NB4 (cell line): ENCODE data around the gene STX10.

Experiments used
- DNase-seq: peaks from one replicate; pipeline ENCODE4 v3.0.0; 2010; ENCODE audit warnings: low read depth
- H3K4me3 ChIP-seq: one replicate; pipeline ENCODE4 v1.5.1; 2011; ENCODE audit warnings: mild to moderate bottlenecking, low read depth, low read length, moderate library complexity
- MYC ChIP-seq: IDR thresholded peaks from 2 replicates; pipeline ENCODE4 v1.6.1; 2011; ENCODE audit warnings: low read depth, low read length
- POLR2A ChIP-seq: IDR thresholded peaks from 2 replicates; pipeline ENCODE4 v1.6.1; 2011; ENCODE audit warnings: mild to moderate bottlenecking; ENCODE audit not compliant: insufficient read length; ENCODE audit errors: extremely low read depth
- TF ChIP-seq, protein P1 (sequence below): IDR thresholded peaks from 2 replicates; pipeline ENCODE4 v1.6.1; 2011; ENCODE audit warnings: low read depth, low read length
- TF ChIP-seq, protein P2 (sequence below): IDR thresholded peaks from one replicate; pipeline ENCODE4 v1.5.1; 2012; ENCODE audit warnings: low read depth, low read length

The STX10 gene

DNA sequence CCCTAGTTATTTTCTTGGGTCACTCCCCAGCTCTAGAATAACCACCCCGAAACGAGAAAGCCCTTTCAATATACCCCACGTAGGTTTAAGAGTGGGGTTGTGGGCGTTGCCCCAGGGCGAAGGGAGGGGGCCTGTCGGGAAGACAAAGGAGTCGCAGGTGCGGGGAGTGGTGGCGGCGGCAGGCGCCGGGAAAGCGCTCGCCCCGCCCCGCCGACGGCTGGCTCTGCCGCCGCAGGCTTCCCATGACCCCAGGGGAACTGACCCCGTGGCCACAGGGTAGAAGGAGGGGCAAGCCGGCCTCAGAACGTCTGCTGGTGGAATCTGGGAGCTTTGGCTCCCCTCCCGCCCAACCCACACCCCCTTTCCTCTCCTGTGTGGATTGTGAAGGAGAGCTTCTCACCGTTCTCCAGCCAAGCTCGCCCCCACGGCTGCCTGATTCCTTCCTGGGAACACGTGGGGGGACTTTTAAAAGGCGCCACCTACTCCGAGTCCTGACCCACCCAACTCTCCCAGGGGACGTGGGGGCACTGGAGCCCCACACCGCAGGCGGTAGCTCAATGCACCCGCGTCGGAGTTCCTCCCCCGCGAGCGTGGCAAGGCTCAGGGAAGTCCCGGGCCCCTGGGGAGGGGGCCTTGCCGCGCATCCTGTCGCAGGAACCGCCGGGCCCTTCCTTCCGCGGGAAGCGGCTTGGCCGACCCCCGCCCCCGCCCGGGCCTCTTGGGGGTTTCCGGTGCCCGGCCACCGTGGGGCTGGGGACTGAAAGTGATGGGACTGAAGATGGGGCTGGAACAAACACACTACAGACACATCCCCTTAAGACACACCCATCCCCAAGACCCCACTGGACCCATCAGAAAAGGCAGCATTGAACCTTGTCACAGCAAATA is 5.5 kb upstream of the STX10 start:
- DNase-seq: peak; percentile 97
- peak overlapping the region; percentile 99 for H3K4me3 ChIP-seq
- TF ChIP-seq, protein P1, sequence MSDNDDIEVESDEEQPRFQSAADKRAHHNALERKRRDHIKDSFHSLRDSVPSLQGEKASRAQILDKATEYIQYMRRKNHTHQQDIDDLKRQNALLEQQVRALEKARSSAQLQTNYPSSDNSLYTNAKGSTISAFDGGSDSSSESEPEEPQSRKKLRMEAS: peak; percentile 42; the same call in 1 of the 2 replicates
- TF ChIP-seq POLR2A: peak; percentile 33
- TF ChIP-seq MYC: peak; percentile 72; the same call in 1 of the 2 replicates
- TF ChIP-seq, protein P2, sequence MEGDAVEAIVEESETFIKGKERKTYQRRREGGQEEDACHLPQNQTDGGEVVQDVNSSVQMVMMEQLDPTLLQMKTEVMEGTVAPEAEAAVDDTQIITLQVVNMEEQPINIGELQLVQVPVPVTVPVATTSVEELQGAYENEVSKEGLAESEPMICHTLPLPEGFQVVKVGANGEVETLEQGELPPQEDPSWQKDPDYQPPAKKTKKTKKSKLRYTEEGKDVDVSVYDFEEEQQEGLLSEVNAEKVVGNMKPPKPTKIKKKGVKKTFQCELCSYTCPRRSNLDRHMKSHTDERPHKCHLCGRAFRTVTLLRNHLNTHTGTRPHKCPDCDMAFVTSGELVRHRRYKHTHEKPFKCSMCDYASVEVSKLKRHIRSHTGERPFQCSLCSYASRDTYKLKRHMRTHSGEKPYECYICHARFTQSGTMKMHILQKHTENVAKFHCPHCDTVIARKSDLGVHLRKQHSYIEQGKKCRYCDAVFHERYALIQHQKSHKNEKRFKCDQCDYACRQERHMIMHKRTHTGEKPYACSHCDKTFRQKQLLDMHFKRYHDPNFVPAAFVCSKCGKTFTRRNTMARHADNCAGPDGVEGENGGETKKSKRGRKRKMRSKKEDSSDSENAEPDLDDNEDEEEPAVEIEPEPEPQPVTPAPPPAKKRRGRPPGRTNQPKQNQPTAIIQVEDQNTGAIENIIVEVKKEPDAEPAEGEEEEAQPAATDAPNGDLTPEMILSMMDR: no peak

DNA sequence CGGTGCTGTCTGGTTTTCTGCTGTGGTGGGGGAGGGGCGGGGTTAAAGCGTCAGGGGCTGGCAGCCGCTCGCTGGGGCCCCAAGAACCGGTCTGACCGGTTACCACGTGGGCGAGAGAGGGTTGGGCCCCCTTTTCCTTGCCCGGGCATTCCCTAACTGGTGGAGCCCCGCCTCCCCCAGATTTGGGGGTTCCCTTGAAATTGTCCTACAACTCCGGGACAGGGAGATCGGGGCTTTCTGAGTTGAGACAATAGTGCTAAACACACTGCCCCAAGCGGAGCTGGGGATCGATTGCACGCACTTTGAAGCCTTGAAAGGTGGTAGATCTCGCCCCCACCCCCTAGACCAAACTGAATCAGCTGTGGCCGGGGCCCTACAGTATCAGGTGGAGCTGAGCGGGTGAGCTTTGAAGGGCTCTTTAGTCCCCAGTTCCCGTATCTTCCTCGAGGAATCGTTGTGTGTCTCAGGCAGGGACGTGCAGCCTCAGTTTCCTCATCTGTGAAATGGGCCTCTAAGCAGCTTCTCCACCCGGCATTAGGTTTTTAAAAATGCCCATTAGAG is 4.8 kb upstream of the STX10 start:
- peak overlapping the region; percentile 99 for H3K4me3 ChIP-seq
- DNase-seq: peak; percentile 79
- TF ChIP-seq, protein P2: no peak
- TF ChIP-seq, protein P1: 0 out of 2 replicates have a peak, but pooled peaks have one; percentile 28
- TF ChIP-seq MYC: no peak
- peak; percentile 54 for TF ChIP-seq POLR2A

DNA sequence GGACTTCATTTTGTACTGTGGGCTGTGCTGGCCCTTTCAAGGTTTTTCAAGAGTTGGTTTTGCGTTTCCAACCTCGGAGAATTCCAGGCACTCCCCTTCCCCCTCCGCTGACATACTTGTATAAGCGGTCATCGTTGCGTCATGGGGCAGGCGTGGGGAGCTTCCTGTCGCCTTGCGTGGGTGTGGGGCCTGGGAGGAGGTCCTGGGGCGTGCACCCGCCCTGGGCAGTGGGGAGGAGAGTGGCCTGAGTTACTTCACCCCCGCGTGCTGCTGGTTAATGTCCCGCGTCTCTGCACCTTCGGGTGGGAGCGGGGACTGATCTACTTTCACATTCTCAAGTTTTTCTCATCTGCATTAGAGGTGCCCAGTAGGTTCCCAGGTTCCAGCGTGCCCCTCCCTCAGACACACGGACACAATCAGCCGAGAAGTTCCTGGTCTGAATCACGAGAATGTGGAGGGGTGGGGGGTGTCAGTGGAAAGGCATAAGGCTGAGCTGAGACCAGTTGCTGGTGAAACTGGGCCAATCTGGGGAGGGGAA is 4.1 kb upstream of the STX10 start:
- TF ChIP-seq, protein P1: no peak
- TF ChIP-seq, protein P2: no peak
- no peak for TF ChIP-seq POLR2A
- TF ChIP-seq MYC: peak; percentile 49
- peak; percentile 80 for DNase-seq
- peak overlapping the region; percentile 99 for H3K4me3 ChIP-seq

DNA sequence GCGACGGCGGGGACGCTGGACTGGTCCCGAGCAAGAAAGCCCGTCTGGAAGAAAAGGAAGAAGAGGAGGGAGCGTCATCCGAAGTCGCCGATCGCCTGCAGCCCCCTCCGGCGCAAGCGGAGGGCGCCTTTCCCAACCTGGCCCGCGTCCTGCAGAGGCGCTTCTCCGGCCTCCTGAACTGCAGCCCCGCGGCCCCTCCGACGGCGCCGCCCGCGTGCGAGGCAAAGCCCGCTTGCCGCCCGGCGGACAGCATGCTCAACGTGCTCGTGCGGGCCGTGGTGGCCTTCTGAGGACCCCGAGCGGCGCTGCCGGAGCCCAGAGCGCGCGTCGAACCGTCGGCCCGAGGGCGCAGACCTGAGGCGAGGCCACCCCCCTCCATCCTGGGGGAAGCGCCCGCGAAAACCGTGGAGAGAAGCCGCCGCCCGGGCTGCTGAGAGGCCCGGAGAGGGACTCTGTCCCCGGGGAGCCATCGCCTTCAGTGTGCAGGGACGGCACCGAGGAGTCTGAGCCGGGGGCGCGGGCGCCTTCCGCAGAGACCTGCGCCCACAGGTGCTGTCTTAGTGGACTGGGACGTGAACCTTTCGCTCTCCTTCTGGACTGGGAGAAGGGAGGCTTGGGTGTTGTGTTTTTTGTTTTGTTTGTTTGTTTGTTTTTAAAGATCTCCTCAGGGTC is 3.5 kb upstream of the STX10 start:
- TF ChIP-seq, protein P2: no peak
- TF ChIP-seq, protein P1: no peak
- TF ChIP-seq MYC (no peak), POLR2A (no peak)
- DNase-seq: peak; percentile 63
- H3K4me3 ChIP-seq: peak overlapping the region; percentile 99

DNA sequence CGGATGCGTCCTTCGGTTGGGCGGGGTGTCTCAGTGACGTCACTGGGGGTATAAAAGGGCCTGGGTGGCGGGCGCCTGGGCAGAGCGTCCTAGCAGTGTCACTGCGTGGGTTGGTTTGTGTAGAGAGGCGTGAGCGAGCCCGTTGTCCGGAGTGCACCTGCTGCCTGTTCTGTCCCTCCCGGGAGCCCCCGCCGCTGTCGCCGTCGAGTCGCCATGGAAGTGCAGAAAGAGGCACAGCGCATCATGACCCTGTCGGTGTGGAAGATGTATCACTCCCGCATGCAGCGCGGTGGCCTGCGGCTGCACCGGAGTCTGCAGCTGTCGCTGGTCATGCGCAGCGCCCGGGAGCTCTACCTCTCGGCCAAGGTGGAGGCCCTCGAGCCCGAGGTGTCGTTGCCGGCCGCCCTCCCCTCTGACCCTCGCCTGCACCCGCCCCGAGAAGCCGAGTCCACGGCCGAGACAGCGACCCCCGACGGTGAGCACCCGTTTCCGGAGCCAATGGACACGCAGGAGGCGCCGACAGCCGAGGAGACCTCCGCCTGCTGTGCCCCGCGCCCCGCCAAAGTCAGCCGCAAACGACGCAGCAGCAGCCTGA is 2.9 kb upstream of the STX10 start:
- peak; percentile 94 for DNase-seq
- TF ChIP-seq, protein P1: peak; percentile 77
- TF ChIP-seq, protein P2: no peak
- TF ChIP-seq POLR2A (peak; percentile 100), MYC (peak; percentile 74)

More for the DNA sequence above, 2.9 kb upstream of the STX10 start:
- H3K4me3 ChIP-seq: peak overlapping the region; percentile 99
